NCI-H128 (cell line): ENCODE measurements around the gene TDRD5.
"Not testable (repeated sequence)": the region's sequence is repeated elsewhere in the genome, so short reads cannot be mapped to it uniquely, and the experiment has no call there.

ENCODE experiments used
- DNase-seq: peaks from one replicate; lab custom pipeline; 2025; ENCODE audit not compliant: unreplicated experiment; lab: John Stamatoyannopoulos, UW

TDRD5 gene

DNA sequence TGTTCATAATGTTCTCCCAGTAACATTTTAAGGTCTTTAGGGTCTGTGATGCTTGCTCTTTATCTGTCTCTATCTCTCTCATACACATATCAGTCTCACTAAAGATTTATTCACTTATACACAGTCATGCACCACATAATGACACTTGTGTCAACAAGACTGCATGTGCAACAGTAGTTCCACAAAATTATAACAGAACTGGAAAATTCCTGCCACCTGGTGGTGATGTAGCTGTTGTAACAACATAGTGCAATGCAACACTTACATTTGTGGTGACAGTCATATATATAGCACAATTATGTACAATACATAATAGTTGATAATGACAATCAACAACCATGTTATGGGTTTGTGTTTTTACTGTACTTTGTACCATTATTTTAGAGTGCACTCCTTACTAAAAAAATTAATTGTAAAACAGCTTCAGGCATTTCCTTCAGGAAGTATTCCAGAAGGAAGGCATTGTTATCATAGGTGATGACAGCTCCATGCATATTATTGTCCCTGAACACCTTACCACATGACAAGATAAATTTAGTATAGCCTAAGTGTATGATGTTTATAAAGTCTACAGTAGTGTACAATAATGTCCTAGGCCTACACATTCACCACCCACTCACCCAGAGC is 8.1 kb downstream of the TDRD5 start:
- DNase-seq = peak; percentile 19

DNA sequence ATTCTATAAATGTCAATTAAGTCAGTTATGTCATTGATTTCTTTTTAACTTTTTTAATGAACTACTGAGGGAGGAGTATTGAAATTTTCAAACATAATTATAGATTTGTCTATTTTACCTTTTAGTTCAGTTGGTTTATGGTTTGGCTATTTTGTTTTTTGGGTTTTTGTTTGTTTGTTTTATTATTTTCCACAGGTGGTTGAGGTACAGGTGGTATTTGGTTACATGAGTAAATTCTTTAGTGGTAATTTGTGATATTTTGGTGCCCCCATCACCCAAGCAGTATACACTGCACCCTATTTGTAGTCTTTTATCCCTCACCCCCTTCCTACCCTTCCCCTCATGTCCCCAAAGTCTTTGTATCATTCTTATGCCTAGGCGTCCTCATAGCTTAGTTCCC is 9.5 kb downstream of the TDRD5 start:
- no peak for DNase-seq

DNA sequence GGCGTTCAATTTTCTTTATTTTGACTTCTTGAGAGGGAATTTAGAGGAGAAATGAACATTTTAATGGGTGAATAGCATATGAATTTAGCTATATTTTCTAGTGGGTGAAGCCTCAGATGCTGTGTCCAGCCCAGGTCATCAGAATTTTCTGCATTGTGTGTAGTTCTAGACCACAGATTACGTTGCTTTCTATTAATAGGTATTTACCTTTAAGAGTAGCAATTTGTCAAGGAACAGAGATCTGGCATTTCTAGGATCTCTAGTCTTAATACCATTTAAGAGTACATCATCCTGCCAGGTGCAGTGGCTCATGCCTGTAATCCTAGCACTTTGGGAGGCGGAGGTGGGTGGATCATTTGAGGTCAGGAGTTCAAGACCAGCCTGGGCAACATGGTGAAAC is 20.7 kb downstream of the TDRD5 start:
- no peak for DNase-seq

DNA sequence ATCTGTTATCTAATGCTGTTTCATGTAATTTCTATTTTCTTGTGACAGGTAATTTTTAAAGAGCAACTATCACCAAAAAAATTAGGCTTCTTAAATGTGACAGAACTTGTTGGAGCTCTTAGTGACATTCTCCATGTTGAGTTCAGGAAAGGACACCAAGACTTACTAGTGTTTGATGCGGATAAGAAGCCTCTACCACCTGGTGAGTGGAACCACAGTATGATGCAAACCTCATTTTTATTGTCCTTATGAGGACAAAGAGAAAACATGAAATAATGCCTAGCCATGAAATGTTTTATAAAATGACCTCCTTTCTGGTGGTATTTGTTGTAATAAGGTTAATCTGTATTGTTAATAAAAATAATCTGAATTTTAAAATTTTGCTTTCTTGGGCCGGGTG is 39.1 kb downstream of the TDRD5 start:
- DNase-seq = no peak

DNA sequence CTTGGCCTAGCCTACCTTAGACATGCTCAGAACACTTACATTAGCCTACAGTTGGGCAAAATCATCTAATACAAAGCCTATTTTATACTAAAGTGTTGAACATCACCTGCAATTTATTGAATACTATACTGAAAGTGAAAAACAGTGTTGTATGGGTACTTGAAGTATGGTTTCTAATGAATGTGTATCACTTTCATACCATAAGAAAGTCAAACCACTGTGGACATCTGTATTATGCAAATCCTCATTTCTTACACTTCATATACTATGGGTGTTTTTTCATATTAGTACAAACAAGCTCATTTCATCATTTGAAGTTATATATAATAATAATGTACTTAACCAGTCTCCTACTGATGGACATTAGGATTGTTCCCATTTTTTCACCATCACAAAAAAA is 41.2 kb downstream of the TDRD5 start:
- DNase-seq = no peak

DNA sequence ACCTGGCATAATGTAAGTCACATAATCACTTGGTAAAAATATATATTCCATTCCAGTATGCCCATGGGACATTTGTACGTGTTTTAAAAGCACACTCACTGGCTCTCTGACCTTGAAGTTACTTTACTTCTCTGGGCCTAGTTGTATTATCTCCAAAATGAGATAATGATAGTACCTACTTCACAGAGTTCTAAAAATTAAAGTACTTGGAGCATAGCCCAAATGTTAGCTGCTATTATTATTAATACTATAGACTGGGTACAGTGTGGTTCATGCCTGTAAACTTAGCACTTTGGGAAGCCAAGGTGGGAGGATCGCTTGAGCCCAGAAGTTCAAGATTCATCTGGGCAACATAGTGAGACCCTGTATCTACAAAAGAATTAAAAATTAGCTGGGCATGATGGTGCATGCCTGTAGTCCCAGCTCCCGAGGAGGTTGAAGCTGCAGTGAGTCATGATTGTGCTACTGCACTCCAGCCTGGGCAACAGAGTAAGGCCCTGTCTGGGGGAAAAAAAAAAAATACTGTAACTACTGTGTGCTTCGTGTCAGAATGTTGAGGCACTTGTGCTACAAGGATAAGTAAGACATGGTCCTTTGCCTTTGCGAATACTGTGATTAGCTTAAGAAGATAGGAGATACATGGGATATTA is 45.7 kb downstream of the TDRD5 start:
- no peak for DNase-seq

DNA sequence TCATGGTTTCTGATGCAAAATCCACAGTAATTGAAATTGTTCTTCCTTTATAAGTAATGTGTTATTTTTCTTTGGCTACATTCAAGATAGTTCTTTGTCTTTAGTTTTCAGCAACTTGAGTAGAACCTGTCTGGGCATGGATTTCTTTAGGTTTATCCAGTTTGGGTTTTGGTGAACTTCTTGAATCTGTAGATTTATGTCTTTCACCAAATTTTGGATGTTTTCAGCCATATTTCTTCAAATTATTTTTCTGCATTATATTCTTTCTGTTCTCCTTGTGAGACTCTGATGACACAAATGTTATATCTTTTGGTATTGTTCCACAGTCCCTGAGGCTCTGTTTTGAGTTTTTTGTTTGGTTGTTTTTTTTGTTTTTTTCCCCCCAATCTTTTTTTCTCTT is 69.4 kb downstream of the TDRD5 start:
- DNase-seq = no peak

DNA sequence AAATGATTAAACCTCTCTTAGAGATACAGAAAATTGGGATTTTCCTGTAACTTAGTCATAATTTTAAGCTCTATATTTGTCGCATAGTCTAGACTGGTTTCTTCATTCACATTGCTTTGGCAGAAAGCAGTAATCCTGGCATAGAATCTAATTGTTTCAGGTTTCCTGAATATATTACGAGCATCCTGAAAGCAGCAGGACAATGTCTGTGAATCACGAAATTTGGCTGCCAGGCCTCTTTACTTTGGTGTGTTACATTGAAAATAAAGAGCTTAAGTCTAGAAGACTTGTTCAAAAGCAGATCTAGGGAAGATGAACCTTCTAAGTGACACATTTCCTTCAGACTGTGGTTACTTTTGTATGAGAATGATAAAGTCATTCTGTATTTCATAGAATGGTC is 72.2 kb downstream of the TDRD5 start:
- no peak for DNase-seq

DNA sequence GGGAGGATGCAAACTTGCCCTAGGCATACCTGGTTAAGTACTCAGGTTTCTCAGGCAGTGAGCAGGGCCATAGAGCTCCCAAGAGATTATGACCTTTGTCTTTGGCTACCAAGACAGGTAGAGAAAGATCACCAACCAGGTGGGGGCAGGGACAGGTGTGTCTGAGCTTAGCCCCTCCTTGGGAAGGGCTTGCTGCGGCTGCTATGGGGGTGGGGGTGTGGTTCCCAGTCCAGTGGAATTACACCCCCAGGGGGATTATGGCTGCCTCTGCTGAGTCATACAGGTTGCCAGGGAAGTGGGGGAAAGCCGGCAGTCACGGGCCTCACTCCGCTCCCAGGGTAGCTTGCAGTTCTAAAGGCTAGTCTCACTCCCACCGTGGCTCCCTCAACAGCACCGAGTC is 86.2 kb downstream of the TDRD5 start:
- DNase-seq = no peak

DNA sequence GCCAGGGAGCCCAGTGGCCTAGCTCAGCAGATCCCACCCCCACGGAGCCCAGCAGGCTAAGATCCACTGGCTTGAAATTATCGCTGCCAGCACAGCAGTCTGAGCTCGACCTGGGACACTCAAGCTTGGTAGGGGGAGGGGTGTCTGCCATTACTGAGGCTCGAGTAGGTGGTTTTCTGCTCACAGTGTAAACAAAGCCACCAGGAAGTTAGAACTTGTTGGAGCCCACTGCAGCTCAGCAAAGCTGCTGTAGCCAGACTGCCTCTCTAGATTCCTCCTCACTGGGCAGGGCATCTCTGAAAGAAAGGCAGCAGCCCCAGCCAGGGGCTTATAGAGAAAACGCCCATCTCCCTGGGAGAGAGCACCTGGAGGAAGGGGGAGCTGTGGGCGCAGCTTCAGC is 102.9 kb downstream of the TDRD5 start:
- DNase-seq = not testable (repeated sequence)

DNA sequence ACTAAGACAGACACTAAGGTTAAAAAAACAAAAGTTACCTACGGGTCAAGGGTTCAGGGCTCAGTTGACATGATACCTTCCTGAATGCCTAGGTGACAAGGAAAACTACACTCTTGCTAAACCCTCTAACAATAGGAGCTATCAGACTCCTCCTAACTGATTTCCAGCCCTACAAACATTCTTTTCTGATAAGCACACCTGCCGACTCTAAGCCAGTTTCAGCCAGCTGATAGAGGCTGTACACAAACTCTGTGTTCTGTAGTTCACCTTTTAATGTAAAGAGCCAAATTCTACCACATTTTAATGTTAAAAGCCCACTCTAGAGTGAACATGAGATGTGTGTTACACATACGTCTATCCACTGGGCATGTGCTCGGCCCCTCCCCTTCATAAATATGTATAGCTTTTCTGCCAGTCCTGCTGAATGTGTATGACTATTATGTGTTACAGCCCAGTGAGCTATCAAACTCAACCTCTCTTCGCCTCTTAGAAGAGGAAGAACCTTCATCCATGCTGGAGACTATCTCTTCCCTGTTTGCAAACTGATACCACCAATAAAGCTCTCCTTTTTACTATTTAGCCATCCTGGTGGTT is 111.4 kb downstream of the TDRD5 start:
- no peak for DNase-seq

DNA sequence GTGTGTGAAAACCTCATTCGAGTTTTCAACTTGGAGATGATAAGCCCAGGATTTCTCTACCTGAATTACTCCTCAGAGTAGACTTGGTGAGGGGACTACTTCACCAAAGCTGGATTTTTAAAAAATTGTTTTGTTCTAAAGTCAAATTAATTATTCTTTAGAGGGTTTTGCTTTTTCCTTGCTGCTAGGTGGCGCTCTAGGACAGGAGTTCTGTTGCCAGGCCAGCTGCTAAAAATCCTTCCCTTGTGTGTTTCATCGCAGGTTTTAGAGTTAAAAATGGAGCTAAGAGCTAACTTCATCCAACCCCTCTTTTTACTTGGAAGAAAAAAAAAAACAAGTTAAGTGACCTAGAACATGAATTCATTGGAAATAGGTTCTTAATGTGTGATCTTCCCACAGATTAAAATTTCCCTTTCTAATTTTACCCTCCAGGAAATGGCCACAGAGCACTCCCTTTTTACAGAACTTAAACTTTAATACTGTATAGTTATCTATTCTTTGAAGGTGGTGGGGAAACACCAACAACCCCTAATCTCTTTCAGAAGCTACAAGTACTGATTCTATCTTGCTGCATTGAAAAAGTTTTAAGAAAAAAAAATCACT is 114.8 kb downstream of the TDRD5 start:
- DNase-seq = peak; percentile 51

DNA sequence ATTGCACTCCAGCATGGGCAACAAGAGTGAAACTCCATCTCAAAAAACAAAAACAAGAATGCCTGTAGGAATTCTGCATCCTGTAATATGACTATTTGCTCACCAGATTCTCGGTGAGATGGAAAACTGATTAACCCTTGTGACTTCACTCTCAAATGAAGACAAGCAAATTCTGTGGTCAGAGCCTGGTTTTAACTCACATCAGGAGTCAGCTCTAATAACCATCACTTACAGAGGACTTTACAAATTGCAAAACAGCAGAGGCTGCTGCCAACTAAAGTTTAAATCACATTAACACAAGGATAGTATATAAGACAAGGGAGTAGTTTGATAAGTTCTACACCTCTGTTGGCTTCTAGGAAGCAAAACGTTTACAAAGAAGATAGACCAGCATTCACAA is 115.8 kb downstream of the TDRD5 start:
- no peak for DNase-seq

DNA sequence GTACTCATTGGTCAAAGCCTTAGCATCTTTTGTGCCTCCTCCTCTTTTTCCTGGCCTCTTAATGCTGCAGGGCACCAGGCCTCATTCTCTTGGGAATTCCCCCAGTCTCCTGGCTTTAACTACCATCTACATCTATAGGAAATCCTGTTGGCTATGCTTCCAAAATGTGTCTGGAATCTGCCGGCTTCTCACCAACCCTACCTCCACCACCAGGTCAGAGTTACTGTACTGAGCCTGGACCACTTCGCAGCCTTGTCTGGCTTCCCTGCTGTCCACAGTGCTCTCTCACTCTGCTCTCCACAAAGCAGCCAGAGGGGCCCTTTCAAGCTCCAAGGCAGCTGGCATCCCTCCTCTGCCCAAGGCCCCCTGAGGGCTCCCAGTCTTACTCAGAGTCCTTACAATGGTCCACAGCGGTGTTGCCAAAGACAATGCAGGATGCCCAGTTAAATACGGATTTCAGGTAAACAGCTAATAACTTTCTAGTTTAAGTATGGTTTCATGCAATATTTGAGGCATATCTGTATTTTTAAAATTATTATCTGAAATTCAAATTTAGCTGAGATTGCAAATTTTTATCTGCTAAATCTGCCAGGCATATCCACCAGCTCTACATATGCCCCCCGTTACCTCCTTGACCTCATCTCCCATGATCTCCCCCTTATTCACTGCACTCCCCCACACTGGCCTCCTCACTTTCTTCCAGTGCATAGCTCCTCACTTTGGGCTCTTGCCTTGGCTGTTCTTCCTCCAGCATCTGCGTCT is 117.0 kb downstream of the TDRD5 start:
- no peak for DNase-seq

DNA sequence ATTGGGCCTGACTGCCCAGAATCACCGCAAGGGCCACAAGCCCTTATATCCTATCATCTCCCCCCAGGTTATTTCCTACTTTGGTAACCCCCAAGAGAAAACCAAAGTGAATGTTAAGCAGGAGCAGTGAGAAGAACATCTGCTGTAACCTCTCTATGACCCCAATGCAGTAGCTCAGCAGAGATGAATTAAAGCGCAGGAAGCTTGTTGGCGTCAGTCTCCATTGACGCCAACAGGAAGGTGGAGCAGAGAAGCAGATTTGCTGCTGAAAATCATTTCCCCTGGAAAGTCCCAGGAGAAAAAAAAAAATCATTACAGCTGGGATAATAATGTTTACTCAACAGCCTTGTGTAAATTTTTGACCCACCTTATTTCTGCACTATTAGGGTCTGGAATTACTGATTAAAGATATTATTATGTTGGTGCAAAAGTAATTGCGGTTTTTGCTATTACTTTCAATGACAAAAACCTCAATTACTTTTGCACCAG is 118.3 kb downstream of the TDRD5 start:
- DNase-seq = no peak

DNA sequence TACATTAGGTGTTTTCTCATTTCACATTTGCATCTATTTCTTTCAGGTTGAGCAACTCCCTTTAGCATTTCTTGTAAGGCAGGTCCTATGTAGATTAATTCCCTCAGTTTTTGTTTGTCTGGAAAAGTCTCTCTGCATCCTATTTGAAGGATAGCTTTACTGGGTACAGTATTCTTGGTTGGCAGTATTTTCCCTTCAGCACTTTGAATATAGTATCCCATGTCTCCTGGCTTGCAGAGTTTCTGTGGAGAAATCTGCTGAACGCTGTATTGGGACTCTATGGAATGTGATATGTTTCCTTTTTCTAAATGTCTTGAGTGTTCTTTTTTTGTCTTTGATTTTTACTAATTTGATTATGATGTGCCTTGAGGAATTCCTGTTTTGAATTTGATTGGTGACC is 122.5 kb downstream of the TDRD5 start:
- DNase-seq = no peak

DNA sequence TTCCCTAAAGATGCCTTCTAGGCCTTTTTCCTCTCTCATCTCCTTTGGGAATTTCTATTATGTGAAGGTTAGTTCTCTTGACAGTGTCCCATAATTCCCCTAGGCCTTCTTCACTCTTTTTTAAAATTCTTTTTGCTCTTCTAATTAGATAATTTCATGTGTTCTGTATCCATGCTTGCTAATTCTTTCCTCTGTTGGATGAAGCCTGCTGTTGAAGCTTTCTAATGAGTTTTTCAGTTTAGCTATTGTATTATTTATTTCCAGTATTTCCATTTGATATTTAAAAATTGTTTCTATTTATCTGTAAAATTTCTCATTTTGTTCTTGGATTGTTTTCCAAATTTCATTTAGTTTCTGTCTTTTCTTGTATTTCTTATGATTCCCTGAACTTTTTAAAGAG is 123.0 kb downstream of the TDRD5 start:
- no peak for DNase-seq

DNA sequence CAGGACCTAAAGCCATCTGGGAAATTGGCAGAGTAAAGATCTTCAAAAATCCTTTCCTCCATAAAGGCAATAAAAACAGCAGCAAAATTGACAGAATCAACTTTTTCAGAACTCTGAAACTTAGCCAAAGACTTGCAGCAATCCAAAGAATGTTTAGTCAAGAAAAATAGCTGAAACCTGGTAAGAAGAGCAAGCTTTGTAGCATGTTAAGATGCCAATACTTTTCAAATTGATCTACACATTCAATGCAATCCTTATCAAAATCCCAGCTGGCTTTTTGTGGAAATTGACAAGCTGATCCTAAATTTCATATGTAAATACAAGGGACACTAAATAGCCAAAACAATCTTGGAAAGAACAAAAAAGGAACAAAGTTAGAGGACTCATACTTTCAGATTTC is 127.6 kb downstream of the TDRD5 start:
- DNase-seq = no peak

DNA sequence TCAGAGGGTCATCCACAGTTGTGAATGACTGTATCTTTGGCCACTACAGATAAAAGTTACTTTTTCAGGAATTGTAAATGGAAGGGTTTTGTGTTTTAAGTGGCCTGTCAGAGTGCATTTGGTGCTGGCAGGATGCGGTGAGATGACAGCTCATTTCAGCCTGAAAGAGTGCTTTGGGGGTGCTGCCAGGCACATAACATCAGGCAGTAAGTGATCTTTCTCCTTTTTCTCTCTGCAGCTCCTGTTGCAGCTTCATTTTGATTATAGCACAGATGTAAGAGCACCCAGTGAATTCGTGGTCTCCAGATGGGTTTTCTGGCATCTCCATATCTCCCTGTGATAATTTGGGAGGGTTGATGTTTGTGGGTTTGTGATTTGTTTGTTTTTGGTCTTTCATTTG is 136.6 kb downstream of the TDRD5 start:
- no peak for DNase-seq

DNA sequence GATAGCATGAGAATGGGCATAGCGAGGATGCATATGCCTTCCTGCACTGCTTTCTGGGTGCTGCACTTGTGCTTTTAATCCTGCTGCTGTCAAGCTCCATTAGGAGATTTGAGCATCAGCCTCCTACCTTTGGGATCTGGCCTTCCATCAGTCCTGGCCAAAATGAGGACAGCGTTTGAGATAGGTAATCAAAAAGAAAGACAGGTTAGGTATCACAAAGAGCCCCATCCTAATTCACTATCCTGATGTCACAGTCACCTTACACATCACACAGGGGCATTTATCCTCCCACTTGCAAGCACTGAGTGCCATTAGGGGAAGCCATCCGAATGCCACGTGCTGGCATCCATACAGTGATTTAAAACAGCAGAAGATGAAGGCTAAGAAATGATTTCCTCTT is 138.2 kb downstream of the TDRD5 start:
- no peak for DNase-seq

DNA sequence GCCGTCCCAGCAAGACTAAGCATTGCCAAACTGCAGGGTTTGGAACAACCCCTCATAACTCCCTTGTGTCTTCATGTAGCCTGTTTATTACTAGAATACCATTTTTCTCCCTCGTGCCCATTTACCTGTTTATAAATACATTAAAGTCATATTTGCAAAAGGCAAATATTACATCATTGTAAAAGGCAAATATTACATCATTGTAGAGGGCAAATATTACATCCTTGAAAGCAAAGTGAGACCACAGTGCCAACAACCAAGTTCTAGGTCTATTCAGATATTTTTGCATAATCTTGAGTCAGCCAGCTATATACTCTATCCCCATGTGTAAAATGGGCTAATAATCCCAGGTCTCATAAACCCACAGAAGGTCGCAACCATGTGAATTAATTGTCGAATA is 140.0 kb downstream of the TDRD5 start:
- no peak for DNase-seq
